GM20431 (cell line): Measurements from ENCODE around the gene WASF3.

Experiments
- in situ Hi-C: fragments of 300-500 bp; cut with MseI, MboI; formaldehyde crosslinking; loops from one replicate; pipeline ENCODE4 v1.15.0; 2020; ENCODE audit warnings: low sequenced_read_pairs; ENCODE audit not compliant: unreplicated experiment

The WASF3 gene

GRCh38 chr13:26668357-26669146 is 111.1 kb downstream of the WASF3 start:
- in situ Hi-C loops = no loop called here

GRCh38 chr13:26673890-26674289 is 116.4 kb downstream of the WASF3 start:
- in situ Hi-C loops = no loop called here

GRCh38 chr13:26677156-26677555 is 119.7 kb downstream of the WASF3 start:
- in situ Hi-C loops = no loop called here

GRCh38 chr13:26678330-26678729 is 120.8 kb downstream of the WASF3 start:
- in situ Hi-C loops = no loop called here

- in situ Hi-C loops = no loop called here
Observed at GRCh38 chr13:26678796-26679195, 121.3 kb downstream of the WASF3 start.

- in situ Hi-C loops = no loop called here
Observed at GRCh38 chr13:26679411-26680122, 122.1 kb downstream of the WASF3 start.

GRCh38 chr13:26680123-26680450 is 122.6 kb downstream of the WASF3 start:
- in situ Hi-C loops = no loop called here

GRCh38 chr13:26680572-26680971 is 123.1 kb downstream of the WASF3 start:
- in situ Hi-C loops = no loop called here

- in situ Hi-C loops = no loop called here
Observed at GRCh38 chr13:26681036-26681435, 123.6 kb downstream of the WASF3 start.

GRCh38 chr13:26682606-26683005 is 125.1 kb downstream of the WASF3 start:
- in situ Hi-C loops = no loop called here

GRCh38 chr13:26685606-26686005 is 128.1 kb downstream of the WASF3 start:
- in situ Hi-C loops = no loop called here

GRCh38 chr13:26686285-26686684 is 128.8 kb downstream of the WASF3 start:
- in situ Hi-C loops = no loop called here

GRCh38 chr13:26688286-26688685 is 130.8 kb downstream of the WASF3 start:
- in situ Hi-C loops = no loop called here

GRCh38 chr13:26688980-26689379 is 131.5 kb downstream of the WASF3 start:
- in situ Hi-C loops = no loop called here

- in situ Hi-C loops = loop anchor here (10.0 kb wide), 1 partner anchor 509 kb away; no protein-coding TSS in a partner anchor
Observed at GRCh38 chr13:26693749-26694463, 136.4 kb downstream of the WASF3 start.

GRCh38 chr13:26694609-26695359 is 137.3 kb downstream of the WASF3 start:
- in situ Hi-C loops = loop anchor here (10.0 kb wide), 1 partner anchor 510 kb away; no protein-coding TSS in a partner anchor

- in situ Hi-C loops = loop anchor here (10.0 kb wide), 1 partner anchor 511 kb away; no protein-coding TSS in a partner anchor
Observed at GRCh38 chr13:26695360-26695705, 137.8 kb downstream of the WASF3 start.

- in situ Hi-C loops = loop anchor here (10.0 kb wide), 1 partner anchor 511 kb away; no protein-coding TSS in a partner anchor
Observed at GRCh38 chr13:26695891-26696311, 138.4 kb downstream of the WASF3 start.

GRCh38 chr13:26697069-26697955 is 139.8 kb downstream of the WASF3 start:
- in situ Hi-C loops = loop anchor here (10.0 kb wide), 1 partner anchor 513 kb away; no protein-coding TSS in a partner anchor
